Esophagus mucosa (tissue), 1 donor: ENCODE data around the gene FAM25G. TPM values are rescaled to one million over a fixed set of nuclear protein-coding genes. Genes with fewer than 3 reads are reported as not detected.

Experiments
- ATAC-seq: fragments of 200-7000 bp; cut with Tn5 transposase; one replicate; pipeline ENCODE4 v1.9.1; 2020
- total RNA-seq: library from RNA; stranded (reverse); gene quantifications from one replicate; pipeline ENCODE4 v1.2.4, GENCODE V29; 2023
- donor health status: DM: yes; HTN: yes; CAD: no.

Gene FAM25G
- total RNA-seq, 1 donor from 2014 or later, result 3.4 TPM

DNA sequence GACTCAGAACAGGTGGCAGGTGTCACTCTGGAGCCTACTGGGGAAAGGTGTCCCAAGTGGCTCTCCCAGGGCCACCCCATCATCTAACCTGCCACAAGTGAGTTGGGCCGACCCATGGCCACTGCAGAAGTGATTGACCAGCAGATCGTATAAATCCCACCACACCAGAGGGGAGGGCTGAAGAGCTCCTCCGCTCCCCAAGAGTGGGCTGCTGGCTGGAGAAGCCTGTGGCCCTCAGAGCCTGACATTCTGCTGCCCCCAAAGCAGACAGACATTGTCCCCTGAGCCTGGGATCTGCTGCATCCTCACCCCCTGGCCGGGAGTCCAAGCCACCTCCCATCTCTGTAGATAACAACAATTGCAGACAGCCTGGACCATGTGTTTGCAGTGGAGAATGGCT lies 44.3 kb downstream of the FAM25G start:
- ATAC-seq, result no peak

DNA sequence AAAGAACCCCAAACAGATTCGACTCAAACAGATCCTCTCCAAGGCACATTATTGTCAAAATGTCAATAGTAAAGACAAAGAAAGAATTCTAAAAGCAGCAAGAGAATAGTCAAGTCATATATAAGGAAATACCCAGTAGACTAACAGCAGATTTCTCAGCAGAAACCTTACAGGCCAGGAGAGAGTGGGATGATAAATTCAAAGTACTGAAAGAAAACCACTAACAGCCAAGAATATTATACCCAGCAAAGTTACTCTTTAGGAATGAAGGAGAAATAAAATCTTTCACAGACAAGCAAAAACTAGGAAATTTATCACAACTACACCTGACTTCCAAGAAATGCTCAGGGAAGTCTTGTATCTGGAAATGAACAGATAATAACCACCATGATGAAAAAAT lies 45.8 kb downstream of the FAM25G start:
- ATAC-seq, result no peak

DNA sequence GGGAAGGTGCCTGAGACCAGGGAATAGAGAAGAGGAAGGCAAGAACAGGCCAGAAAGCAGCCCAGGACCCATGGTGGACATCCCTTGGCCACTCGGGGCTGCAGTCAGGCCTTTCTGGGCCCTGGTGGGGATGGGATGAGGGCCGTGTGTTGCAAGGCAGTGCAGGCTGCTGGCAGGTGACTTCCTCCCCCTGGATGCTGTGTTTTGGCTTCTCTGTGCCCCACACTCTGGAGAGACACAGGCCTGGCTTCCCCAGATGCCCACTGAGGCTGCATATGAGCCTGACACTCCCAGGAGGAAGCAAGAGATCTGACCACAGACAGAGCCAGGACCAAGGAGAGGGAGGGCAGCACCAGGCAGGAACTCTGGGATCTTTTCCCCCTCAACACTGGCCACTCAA lies 47.5 kb downstream of the FAM25G start:
- ATAC-seq, result no peak

DNA sequence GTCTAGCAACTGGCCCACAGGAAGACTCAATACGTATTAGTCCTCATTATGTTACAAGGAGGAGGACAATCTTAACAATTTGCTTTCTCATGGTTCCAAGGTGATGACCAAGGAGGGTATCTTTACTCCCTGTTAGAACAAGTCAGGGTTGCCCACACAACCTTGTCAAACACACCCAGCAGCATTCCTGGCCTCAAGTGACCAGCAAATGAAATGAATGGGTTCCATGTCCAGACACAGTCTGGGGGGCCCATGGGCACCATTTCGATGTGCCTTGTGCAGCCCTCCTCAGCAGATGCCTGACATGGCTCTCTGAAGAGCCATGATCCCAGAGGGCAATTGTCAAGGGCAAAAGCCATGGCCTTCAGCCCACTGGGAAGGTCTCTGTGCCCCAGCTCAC lies 48.4 kb downstream of the FAM25G start:
- ATAC-seq, result no peak

DNA sequence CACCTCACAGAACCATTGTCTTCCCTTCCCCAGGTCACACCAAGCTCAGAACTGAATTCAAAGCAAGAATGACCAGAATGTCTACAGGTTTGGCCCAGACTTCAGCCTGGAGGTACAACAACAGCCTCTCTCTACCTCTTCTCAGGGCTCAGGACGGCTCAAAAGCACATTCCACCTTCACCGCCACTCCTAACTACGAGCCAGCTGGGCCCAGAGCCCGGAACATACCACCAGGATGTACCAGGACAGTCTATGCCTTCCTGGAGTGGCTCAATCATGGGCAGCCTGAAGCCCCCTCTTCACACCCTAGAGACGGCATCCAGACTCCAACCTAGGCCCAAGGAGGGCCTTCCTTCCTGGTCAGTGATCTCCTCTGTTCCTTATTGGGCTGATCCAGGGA lies 49.1 kb downstream of the FAM25G start:
- ATAC-seq, result no peak

DNA sequence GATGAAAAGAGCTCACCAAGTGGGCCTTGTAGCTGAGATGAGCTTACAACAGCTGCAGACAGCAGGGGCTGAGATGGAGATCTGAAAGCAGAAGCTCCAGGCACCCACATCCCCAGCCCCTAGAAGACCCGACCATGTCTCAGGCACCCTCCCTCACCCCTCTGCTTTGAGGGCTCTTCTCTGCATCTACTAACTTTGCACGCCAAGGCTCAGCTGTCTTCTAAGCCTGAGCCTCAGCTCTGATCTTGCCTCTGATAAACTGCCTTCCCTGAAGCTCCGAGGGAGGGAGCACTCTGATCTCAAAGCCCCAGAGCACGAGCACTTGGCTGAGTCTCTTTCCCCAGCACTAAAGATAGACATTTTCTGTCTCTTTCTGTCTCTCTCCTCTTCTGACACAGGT lies 49.6 kb downstream of the FAM25G start:
- ATAC-seq, result no peak

DNA sequence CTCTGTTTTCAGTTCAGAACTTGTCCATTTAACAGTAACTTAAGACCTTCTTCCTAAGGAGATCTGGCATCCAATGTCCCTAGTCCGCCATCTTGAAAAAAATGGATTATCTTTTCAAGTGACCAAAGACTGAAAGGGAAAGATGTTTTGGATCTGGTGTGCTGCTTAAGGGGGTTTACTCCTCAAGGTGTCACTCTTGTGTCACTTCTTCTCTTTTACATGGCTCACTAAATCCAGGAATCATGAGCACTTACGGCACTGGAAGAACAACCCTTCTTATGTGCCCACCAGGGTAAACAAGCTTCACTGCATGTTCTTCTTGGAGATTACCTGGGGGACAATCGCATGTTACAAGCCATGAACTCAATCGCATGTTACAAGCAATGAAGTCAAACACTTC lies 51.3 kb downstream of the FAM25G start:
- ATAC-seq, result no peak

DNA sequence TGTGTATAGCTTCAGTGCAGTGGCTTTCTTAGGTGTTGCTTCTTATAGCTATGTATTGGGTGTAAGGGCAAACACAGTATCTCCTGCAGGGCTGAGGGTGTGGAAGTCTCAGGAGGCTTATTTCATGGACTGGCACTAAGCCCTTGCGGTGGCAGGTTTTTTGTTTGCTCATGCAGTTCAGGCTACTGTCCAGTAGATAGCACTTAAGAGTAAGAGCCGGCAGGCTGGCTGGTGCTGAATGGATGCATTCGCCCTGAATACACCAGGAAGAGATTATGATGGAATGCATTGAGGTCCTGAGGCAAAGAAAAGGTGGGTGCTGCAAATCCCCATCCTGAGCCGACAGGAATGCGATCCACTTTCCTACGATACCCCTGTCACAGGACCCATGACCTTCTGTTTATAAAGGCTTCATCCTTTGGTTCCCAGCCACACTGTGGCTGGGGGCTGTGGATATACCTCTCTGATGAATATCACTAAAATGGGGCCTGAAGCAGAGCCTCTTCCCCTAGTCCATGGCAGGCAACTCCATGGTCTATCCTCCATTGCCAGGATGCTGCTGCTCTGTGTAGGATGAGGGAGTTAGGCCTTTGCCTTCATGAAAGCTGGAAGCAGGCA lies 52.5 kb downstream of the FAM25G start:
- ATAC-seq, result peak; percentile 97

Other genes starting within 250 kb of the FAM25G start
- not detected for gene GDF10, start 191.5 kb downstream of the FAM25G start, total RNA-seq
- not detected for gene GDF2, start 169.2 kb downstream of the FAM25G start, total RNA-seq
- not detected for gene RBP3, start 143.3 kb downstream of the FAM25G start, total RNA-seq
- gene ZNF488, start 107.4 kb downstream of the FAM25G start, total RNA-seq, result 0.60 TPM
- gene ANXA8, start 7.6 kb downstream of the FAM25G start, total RNA-seq, result 203 TPM
- 3.0 TPM for gene AGAP9, start 31.9 kb upstream of the FAM25G start, total RNA-seq